Measurements from ENCODE around the gene KCTD21. TPM values are rescaled to one million over a fixed set of nuclear protein-coding genes. Genes with fewer than 3 reads are reported as not detected.

KCTD21 gene
- total RNA-seq, 1 donor from 2014 or later = 10.0 TPM

DNA sequence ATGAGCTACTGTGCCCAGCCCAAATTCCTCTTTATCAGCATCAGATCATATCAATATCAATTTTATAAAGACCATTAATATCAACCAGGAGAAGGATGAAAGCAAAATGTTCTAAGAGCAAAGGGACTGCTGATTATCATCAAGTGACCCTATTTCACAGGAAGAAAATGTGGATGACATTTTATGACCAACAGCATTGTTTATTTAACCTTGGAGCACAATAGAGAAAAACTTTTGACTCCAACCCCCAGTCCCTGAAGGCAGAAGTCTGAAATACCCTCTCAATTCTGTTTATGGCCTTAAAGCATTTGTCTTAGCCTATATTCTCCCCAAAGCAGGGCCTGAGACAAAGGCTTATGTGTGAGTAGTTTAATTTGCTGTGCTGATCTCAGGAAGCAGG, 37.7 kb downstream of the KCTD21 start:
- Mint-ChIP-seq H3K9me3 (no peaks in the 10 kb centered on the region), H3K27me3 (ENCODE audit: low read depth) (no peaks in the 10 kb centered on the region), H3K4me1 (ENCODE audit: low read depth) (no peaks in the 10 kb centered on the region), H3K36me3 (ENCODE audit: low read depth) (peaks cover 4% of the 10 kb centered on the region), H3K27ac (no peak overlapping the region), H3K4me3 (ENCODE audit: low read depth) (no peak overlapping the region)
- no peak for DNase-seq (ENCODE audit: low spot score)
- intact Hi-C loops (cut with micrococcal nuclease) = no loop called here

- Mint-ChIP-seq H3K4me1 (ENCODE audit: low read depth) (no peaks in the 10 kb centered on the region), H3K9me3 (no peaks in the 10 kb centered on the region), H3K36me3 (ENCODE audit: low read depth) (peaks cover 4% of the 10 kb centered on the region), H3K4me3 (ENCODE audit: low read depth) (no peak overlapping the region), H3K27ac (no peak overlapping the region), H3K27me3 (ENCODE audit: low read depth) (no peaks in the 10 kb centered on the region)
- no peak for DNase-seq (ENCODE audit: low spot score)
- intact Hi-C loops (cut with micrococcal nuclease) = no loop called here
Observed at GRCh38 chr11:78150346-78150745, 38.1 kb downstream of the KCTD21 start.

GRCh38 chr11:78149646-78150045, 38.8 kb downstream of the KCTD21 start:
- Mint-ChIP-seq H3K9me3 (no peaks in the 10 kb centered on the region), H3K27ac (no peak overlapping the region), H3K36me3 (ENCODE audit: low read depth) (peaks cover 4% of the 10 kb centered on the region), H3K4me1 (ENCODE audit: low read depth) (no peaks in the 10 kb centered on the region), H3K4me3 (ENCODE audit: low read depth) (no peak overlapping the region), H3K27me3 (ENCODE audit: low read depth) (no peaks in the 10 kb centered on the region)
- intact Hi-C loops (cut with micrococcal nuclease) = no loop called here
- no peak for DNase-seq (ENCODE audit: low spot score)

- intact Hi-C loops (cut with micrococcal nuclease) = no loop called here
- no peak overlapping the region for H3K27ac Mint-ChIP-seq
- peaks cover 7% of the 10 kb centered on the region for H3K4me1 Mint-ChIP-seq (ENCODE audit: low read depth)
- DNase-seq (ENCODE audit: low spot score) = no peak
- peaks cover 12% of the 10 kb centered on the region for H3K36me3 Mint-ChIP-seq (ENCODE audit: low read depth)
- no peak overlapping the region for H3K4me3 Mint-ChIP-seq (ENCODE audit: low read depth)
- no peaks in the 10 kb centered on the region for H3K27me3 Mint-ChIP-seq (ENCODE audit: low read depth)
- no peaks in the 10 kb centered on the region for H3K9me3 Mint-ChIP-seq
Observed at GRCh38 chr11:78147807-78148206, 40.6 kb downstream of the KCTD21 start.

DNA sequence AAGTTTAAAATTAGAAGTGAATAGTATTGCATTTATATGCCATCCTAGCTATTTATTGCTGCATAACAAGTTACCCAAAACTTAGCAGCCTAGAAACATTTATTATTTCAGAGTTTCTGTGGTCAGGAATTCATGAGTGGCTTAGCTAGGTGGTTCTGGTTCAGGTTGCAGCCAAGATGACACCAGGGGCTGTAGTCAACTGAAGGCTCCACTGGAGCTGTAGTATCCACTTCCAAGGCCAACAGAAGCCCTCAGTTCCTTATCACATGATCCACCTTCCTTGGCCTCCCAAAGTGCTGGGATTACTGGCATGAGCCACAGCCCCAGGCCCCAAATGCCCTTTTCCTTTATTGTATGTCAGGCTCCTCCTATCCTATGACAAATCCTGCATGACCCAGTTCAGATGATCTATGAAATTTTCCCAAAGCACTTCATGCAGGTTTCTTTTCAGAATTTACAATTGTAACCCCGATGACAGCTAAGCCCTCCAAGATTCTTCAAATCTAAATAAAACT, 42.9 kb downstream of the KCTD21 start:
- H3K27me3 Mint-ChIP-seq (ENCODE audit: low read depth) = no peaks in the 10 kb centered on the region
- peaks cover 26% of the 10 kb centered on the region for H3K36me3 Mint-ChIP-seq (ENCODE audit: low read depth)
- H3K9me3 Mint-ChIP-seq = no peaks in the 10 kb centered on the region
- intact Hi-C loops (cut with micrococcal nuclease) = no loop called here
- H3K4me3 Mint-ChIP-seq (ENCODE audit: low read depth) = no peak overlapping the region
- no peak for DNase-seq (ENCODE audit: low spot score)
- peaks cover 17% of the 10 kb centered on the region for H3K4me1 Mint-ChIP-seq (ENCODE audit: low read depth)
- no peak overlapping the region for H3K27ac Mint-ChIP-seq

GRCh38 chr11:78140392-78141077, 47.9 kb downstream of the KCTD21 start:
- Mint-ChIP-seq H3K27me3 (ENCODE audit: low read depth) (no peaks in the 10 kb centered on the region), H3K4me3 (ENCODE audit: low read depth) (peak overlapping the region; percentile 73), H3K27ac (peak overlapping the region; percentile 54), H3K4me1 (ENCODE audit: low read depth) (peaks cover 44% of the 10 kb centered on the region), H3K36me3 (ENCODE audit: low read depth) (peaks cover 61% of the 10 kb centered on the region), H3K9me3 (no peaks in the 10 kb centered on the region)
- intact Hi-C loops (cut with micrococcal nuclease) = no loop called here
- no peak for DNase-seq (ENCODE audit: low spot score)

- DNase-seq (ENCODE audit: low spot score) = peak; percentile 97
- H3K27ac Mint-ChIP-seq = peak within 1 kb of the TSS; percentile 83
- H3K36me3 Mint-ChIP-seq (ENCODE audit: low read depth) = peaks cover 67% of the 10 kb centered on the region
- H3K27me3 Mint-ChIP-seq (ENCODE audit: low read depth) = no peaks in the 10 kb centered on the region
- H3K9me3 Mint-ChIP-seq = no peaks in the 10 kb centered on the region
- intact Hi-C loops (cut with micrococcal nuclease) = loop anchor here (1.0 to 5.0 kb wide), 4 partner anchors 49 to 423 kb away; partner anchors contain the start of genes GAB2, KCTD21, NDUFC2 and USP35
- peak within 1 kb of the TSS; percentile 89 for H3K4me3 Mint-ChIP-seq (ENCODE audit: low read depth)
- H3K4me1 Mint-ChIP-seq (ENCODE audit: low read depth) = peaks cover 44% of the 10 kb centered on the region
Observed at GRCh38 chr11:78139422-78140391, 48.7 kb downstream of the KCTD21 start, which contains the start of gene ALG8. TSS of gene ALG8 (minus strand) at chr11:78139626. CDS start at chr11:78139588, 38 bp downstream.

- Mint-ChIP-seq H3K9me3 (no peaks in the 10 kb centered on the region), H3K27me3 (ENCODE audit: low read depth) (no peaks in the 10 kb centered on the region), H3K4me1 (ENCODE audit: low read depth) (peaks cover 42% of the 10 kb centered on the region), H3K27ac (peak overlapping the region; percentile 83), H3K36me3 (ENCODE audit: low read depth) (peaks cover 70% of the 10 kb centered on the region), H3K4me3 (ENCODE audit: low read depth) (peak overlapping the region; percentile 89)
- intact Hi-C loops (cut with micrococcal nuclease) = loop anchor here (1.0 to 5.0 kb wide), 4 partner anchors 49 to 423 kb away; partner anchors contain the start of genes GAB2, KCTD21, NDUFC2 and USP35
- peak; percentile 12 for DNase-seq (ENCODE audit: low spot score)
Observed at GRCh38 chr11:78138694-78139421, 49.6 kb downstream of the KCTD21 start.

- Mint-ChIP-seq H3K36me3 (ENCODE audit: low read depth) (peaks cover 68% of the 10 kb centered on the region), H3K4me3 (ENCODE audit: low read depth) (peak overlapping the region; percentile 89), H3K4me1 (ENCODE audit: low read depth) (peaks cover 40% of the 10 kb centered on the region), H3K9me3 (no peaks in the 10 kb centered on the region), H3K27me3 (ENCODE audit: low read depth) (no peaks in the 10 kb centered on the region), H3K27ac (peak overlapping the region; percentile 58)
- intact Hi-C loops (cut with micrococcal nuclease) = loop anchor here (2.0 to 5.0 kb wide), 3 partner anchors 59 to 424 kb away; partner anchors contain the start of genes GAB2 and NDUFC2
- DNase-seq (ENCODE audit: low spot score) = no peak
Observed at GRCh38 chr11:78138291-78138690, 50.1 kb downstream of the KCTD21 start.

GRCh38 chr11:78132475-78132874, 56.0 kb downstream of the KCTD21 start:
- DNase-seq (ENCODE audit: low spot score) = no peak
- peaks cover 23% of the 10 kb centered on the region for H3K4me1 Mint-ChIP-seq (ENCODE audit: low read depth)
- H3K27ac Mint-ChIP-seq = no peak overlapping the region
- no peaks in the 10 kb centered on the region for H3K27me3 Mint-ChIP-seq (ENCODE audit: low read depth)
- no peaks in the 10 kb centered on the region for H3K9me3 Mint-ChIP-seq
- H3K4me3 Mint-ChIP-seq (ENCODE audit: low read depth) = no peak overlapping the region
- intact Hi-C loops (cut with micrococcal nuclease) = no loop called here
- H3K36me3 Mint-ChIP-seq (ENCODE audit: low read depth) = peaks cover 43% of the 10 kb centered on the region

GRCh38 chr11:78131956-78132355, 56.5 kb downstream of the KCTD21 start:
- intact Hi-C loops (cut with micrococcal nuclease) = no loop called here
- no peak overlapping the region for H3K27ac Mint-ChIP-seq
- no peaks in the 10 kb centered on the region for H3K9me3 Mint-ChIP-seq
- no peaks in the 10 kb centered on the region for H3K27me3 Mint-ChIP-seq (ENCODE audit: low read depth)
- peaks cover 38% of the 10 kb centered on the region for H3K36me3 Mint-ChIP-seq (ENCODE audit: low read depth)
- peaks cover 18% of the 10 kb centered on the region for H3K4me1 Mint-ChIP-seq (ENCODE audit: low read depth)
- no peak overlapping the region for H3K4me3 Mint-ChIP-seq (ENCODE audit: low read depth)
- no peak for DNase-seq (ENCODE audit: low spot score)

DNA sequence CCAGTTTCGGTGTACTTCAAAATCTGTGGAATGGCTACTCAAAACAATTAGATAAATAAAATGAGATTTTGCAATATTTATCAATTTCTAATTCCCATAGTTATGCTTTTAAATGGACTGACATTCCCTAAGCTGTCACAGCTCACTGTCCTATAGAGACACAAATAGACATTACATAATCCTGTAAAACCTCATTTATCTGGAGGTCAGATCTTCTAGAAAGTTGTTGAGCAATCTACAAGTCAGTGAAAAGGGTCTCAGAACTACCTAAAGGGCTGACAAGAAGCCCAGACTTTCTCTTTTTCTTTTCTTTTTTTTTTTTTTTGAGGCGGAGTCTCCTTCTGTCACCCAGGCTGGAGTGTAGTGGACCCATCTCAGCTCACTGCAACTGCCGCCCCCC, 61.0 kb downstream of the KCTD21 start:
- H3K9me3 Mint-ChIP-seq = no peaks in the 10 kb centered on the region
- no peak overlapping the region for H3K4me3 Mint-ChIP-seq (ENCODE audit: low read depth)

More for the DNA sequence above, 61.0 kb downstream of the KCTD21 start:
- Mint-ChIP-seq H3K27ac (no peak overlapping the region), H3K27me3 (ENCODE audit: low read depth) (no peaks in the 10 kb centered on the region), H3K4me1 (ENCODE audit: low read depth) (peaks cover 11% of the 10 kb centered on the region), H3K36me3 (ENCODE audit: low read depth) (peaks cover 23% of the 10 kb centered on the region)
- no peak for DNase-seq (ENCODE audit: low spot score)
- intact Hi-C loops (cut with micrococcal nuclease) = no loop called here
